GM21737 (cell line): ENCODE results near the gene TIRAP.
"Not testable (repeated sequence)": the region's sequence is repeated elsewhere in the genome, so short reads cannot be mapped to it uniquely, and the experiment has no call there.

Experiments used
- ATAC-seq: cut with Tn5 transposase; IDR thresholded peaks from one replicate; pipeline ENCODE4 v1.9.1; 2021; ENCODE audit warnings: mild to moderate bottlenecking, moderate library complexity; ENCODE audit not compliant: unreplicated experiment

Gene TIRAP

DNA sequence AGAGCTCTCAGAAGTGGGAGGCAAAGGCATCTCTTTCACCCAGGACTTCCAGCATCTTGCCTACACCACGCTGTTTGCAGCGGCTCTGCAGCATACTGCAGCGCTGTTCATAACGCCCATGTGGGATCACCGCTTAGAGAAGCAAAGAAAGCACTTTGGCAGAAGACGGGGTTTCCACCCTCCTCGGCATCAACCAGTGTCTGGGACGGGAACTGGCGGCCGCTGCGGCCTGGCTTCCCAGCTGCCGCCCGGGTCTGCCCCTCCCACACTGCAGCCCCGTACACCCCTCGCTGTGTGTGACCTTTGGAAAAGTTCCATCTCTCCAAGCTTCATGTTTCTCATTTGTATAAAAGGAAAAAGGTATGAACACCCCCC lies 545 bp upstream of the TIRAP start:
- ATAC-seq, result peak; percentile 31

DNA sequence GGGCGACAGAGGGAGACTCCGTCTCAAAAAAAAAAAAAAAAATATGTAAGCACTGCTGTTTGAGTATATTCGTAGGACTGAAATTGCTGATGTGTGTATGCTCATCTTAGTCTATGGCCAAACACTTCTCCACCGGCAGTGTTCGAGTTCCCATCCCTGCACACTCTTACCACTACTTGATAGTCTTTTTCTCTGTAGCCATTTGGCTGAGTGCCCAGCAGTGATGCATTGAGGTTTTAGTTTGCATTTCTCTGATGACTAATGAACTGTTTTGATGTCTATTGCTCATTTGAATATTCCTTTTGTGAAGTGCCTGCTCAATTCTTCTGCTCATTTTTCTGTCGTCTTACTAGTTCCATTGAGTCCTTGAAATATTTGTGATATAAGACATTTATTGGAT lies 1.9 kb downstream of the TIRAP start:
- no peak for ATAC-seq

DNA sequence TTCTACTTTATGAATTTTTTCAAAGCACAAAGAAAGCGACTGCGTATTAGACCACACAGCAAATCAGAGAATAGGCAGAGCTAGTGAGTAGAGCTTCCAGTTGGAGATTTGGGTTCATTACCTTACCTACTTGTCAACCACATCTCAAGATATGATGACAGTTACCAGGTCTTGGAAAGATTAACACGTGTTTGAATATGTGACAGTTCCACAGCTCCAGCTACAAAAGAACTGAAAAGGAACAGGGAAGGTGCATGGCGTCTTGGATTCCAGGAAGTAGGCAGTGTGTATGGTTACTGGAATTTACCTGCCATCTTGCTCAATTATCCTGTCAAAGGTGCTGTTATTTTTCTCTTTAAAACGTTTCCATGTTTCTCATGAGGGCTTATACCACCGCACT lies 5.3 kb downstream of the TIRAP start:
- no peak for ATAC-seq

DNA sequence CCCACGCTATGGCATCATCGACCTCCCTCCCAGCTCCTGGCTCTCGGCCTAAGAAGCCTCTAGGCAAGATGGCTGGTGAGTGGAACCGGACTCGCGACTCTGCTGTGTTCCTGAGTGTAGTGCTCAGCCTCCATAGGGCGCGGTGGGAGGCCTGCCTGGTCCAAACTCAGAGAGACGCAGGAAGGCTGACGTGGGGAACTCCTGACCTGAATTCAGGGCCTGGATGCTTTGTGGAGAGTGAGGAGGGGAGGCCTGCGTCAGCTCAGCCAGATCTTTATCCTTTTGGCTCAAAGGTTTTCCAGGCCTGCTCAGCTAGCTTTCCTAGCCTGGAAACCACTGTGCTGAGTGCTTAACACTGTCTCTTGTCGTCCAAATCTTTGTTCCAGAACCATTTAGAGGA lies 8.0 kb downstream of the TIRAP start:
- no peak for ATAC-seq

DNA sequence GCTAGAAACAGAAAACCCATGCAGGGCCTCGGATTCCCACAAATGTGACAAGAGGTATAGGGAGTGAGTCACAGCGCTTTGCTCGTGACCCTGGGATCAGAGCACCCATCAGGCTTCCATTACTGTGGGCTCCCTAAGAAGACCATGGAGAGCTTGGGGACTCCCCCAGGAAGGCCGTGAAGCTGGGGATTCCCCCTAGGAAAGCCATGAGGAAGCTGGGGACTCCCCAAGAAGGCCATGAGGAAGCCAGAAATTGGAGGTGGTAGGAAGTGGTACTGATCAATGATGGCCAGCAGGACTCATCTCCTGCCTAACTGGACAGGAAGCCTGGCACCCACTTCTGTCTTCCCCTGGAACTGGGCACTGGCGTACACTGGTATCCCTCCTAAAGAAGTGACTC lies 10.8 kb downstream of the TIRAP start:
- no peak for ATAC-seq

DNA sequence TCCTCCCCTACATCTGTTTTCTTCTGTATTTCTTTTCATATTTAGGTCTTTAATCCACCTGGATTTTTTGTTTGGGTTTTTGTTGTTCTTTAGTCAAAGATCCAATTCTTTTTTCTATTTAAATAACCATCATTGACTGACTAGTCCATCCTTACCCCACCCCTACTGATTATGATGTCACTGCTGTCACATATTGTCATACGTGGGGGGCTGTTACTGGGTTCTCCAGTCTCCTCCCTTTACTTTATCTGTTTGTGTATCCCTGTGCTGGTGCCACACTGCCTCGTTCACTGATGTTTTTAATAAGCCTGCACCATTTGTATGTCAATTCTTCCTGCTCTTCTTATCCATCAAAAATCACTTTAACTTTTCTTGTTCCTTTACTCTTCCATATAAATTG lies 14.1 kb downstream of the TIRAP start:
- no peak for ATAC-seq

DNA sequence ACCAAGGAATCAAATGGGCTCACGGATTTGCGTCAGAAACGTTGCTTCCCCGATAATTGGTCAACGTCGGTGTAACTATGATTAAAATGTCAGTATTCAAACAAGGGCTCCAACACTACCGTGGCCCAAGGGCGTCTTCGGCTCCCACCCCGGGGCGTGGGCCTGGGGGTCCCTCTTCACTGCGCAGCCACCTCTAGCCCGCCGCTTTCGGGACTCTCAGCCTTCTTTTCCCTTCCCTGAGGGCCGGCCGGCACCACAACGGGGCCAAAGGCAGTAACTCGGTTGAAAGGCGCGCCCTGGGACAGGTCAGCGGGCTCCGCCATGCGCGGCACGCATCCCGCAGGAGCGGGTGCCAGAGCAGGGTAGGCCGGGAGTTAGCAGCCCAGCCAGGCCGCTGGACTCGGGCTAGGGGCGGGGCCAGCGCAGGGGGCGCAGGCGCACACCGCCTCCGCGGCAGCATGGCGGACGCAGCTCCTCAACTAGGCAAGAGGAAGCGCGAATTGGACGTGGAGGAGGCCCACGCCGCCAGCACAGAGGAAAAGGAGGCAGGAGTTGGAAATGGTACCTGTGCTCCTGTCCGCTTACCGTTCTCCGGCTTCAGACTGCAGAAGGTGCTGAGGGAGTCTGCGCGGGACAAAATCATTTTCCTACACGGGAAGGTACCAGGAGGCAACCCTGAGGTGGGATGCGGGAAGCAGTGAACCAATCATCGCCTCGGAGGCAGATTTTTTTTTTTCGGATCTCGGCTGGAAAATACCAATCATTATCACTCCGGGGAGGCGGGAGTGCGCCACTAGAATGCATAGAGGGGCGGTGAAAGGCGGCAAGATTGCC lies 20.9 kb downstream of the TIRAP start, which contains the start of gene DCPS:
Gene DCPS, plus strand, starts transcription at position 438 of the 834 bp plus-strand sequence. Its CDS starts 21 bp downstream, at position 459.
- peak; percentile 91 for ATAC-seq

DNA sequence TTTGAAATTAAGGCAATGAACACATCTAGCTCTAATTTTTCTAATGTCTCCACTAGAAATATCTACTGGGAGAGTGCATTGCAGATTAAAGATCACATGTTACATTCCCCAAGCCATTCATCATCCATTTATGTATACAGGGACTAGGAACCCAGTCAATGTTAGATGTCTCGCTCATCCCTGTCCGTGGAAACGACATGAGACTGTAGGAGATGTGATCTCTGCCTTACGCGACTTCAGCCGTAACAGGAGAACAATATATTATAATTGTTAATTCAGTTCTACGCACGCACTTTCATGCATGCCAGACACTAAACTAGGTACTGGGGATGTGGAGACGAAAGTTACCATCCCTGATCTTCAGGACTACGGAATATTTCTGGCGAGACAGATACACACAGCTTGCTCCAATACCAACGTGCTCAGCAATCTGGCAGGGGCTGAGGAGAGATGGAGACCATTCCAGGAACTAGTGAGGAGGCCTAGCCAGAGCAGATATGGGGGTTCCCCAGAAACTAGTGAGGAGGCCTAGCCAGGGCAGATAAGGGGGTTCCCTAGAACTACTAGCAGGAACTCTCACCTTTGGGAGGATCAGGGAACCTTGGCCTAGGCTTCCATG lies 21.7 kb downstream of the TIRAP start:
- peak; percentile 27 for ATAC-seq

DNA sequence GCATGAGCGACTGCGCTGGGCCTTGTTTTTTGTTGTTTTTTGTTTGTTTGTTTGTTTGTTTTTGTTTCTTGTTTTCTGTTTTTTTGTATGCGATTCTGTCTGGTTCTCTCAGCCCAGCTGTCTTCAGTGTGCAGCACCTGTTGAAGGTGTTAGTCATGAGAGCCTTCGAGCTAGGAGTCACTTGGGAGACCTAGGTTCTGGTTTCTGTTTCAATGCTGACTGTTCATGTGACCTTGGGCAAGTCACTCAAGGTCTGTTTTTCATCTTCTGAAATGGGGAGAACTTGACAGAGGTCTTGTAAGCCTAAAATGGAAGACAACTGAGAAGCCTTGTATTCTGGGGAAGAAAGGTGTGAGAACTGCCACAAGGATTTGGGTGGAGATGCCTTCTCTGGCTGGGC lies 22.8 kb downstream of the TIRAP start:
- ATAC-seq, result no peak

DNA sequence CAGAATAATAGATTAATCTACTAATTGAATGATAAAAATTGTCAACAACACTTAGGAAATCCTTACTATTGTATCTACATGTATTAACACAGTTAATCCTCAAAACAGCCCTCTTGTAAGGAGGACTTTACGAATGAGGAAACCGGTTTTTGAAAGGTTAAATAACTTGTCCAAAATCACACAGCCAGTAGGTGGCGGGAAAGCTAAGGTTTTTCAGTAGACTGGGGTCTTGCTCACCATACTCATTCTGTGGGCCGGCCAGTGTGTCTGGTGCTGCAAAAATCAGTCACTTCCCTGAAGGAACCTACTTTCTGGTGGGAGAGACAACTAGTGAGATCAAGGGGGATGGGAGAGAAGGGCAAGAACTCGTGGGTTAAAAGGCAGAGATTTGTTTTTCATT lies 24.8 kb downstream of the TIRAP start:
- ATAC-seq, result no peak

DNA sequence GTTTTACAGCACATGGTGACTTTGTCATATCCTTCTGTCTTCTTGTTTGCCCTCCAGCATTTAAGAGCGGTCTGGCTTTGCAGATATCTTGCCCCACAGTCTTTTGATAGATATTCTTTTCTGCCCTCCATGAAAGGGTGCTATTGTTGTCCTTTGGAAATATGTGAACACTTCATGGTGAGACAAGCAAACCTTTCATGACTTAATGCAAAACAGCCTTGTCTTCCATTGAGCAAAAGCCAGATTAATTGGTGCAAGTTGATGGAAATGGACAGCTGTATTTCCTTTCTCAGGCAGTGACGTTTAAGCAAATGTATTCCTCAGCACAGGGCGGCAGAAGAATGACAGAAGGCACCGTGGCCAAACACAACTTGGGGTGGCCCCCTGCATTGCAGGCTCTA lies 25.4 kb downstream of the TIRAP start:
- no peak for ATAC-seq

DNA sequence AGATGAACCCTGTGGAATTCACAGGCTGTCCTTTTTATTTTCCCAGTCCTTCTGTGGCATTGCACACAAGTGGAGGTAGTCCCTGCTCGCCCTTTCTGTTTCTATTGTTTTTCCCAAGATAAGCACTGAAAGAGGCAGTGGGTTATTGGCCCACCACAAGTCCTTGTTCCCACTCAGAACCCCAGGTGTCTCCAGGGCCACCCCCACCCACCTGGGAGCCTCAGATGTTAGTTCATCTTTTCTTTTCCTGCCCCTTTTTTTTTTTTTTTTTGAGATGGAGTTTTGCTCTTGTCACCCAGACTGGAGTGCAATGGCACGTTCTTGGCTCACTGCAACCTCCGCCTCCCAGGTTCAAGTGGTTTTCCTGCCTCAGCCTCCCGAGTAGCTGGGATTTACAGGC lies 25.9 kb downstream of the TIRAP start:
- not testable (repeated sequence) for ATAC-seq

DNA sequence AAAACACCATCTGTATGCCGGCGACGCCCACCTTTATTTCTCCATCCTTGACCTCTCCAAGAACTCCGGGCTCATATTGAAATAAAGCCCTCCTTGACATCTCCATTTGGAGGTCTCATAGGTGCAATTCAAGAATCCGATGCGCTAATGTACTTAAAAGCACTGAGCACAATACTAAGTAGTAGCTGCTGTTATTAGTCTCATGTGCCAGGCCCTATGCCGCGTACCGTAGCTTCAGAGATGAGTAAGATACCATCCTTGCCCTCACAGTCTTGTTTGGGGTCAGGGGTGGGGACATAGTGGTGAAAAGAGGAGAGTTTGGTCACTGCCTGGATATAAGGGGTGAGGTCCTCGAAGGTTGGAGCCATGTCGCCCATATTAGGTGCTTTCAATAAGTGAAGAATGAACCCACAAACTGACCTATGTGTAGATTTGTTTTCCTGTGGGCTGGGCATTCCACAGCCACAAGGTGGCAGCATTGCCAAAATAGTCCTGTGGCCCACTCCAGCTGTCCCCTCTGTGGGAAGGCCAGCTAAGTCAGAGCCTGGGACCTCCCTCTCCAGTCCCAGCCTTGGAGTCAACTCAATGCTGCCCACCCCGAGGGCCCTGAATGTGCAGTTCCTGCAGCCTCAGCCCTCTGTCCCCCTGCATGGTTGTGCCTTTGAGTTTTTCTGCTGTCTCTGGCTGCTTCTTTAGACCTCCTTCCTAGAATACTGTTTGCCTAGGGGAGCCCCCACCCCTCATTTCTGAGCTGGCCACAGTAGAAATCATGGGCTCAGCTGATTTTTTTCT lies 27.5 kb downstream of the TIRAP start:
- no peak for ATAC-seq

DNA sequence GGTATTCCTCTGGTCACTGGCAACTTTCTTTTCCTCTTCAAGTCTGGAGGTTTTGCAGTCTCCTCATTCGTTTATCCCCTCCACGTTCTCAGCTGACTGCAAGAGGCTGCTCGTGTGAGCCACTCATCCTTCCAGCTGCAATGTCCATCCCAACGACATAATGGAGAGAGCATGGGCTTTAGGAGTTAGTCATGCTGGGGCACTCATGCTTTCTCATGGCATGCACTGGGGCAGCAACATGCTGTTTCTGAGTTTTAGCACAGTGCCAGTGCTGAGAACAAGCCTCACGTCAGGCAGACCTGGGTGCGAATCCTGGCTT lies 28.1 kb downstream of the TIRAP start:
- no peak for ATAC-seq

DNA sequence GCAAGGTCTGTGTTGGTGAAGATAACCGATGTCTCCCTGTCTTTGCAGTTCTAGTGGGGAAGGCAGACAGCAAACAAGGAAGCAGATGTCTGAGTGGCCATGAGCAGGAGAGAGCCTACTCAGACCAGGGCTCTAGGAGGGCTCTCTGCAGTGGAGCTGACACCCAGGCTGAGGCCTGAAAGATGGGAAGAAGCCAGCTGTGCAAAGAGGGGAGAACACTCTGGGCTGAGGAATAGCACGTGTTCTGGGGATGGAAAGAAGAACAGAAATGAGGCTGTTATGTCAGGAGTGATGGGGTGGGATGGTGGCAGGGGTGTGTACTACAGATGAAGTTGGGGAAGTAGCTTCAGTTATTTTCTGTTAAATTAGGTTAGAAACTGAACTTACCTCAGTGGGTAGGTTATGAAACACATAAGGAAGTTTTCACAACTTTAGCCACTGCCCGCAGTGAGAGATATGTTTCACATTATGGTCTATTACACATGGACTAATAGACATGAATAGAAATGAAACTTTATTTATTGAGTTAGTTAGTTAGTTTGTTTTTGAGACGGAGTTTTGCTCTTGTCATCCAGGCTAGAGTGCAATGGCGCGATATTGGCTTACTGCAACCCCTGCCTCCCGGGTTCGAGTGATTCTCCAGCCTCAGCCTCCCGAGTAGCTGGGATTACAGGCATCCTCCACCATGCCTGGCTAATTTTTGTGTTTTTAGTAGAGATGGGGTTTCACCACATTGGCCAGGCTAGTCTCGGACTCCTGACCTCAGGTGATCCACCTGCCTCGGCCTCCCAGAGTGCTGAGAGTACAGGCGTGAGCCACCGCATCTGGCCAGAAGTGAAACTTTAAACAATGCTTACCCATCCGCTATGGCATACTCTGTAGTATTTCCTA lies 28.8 kb downstream of the TIRAP start:
- ATAC-seq, result peak; percentile 72

DNA sequence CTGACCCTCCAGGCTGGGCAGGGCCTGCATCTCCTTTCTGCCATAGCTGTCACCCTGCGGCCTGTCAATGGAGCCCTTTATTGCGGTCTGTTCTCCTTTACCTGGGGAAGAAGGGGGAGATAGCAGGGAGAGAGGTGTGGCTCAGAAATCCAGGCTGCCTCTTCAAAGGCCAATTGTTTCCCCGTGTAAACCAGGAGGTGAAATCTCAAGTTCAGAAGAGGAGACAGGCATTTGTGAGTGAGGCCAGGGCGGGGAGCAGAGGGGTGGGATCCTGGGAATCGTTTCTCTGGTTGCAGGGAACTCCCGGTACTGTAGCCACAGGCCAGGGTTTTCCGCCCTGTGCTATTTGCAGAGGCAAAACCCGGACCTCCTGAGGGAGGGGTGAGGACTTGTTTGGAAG lies 30.1 kb downstream of the TIRAP start:
- no peak for ATAC-seq

DNA sequence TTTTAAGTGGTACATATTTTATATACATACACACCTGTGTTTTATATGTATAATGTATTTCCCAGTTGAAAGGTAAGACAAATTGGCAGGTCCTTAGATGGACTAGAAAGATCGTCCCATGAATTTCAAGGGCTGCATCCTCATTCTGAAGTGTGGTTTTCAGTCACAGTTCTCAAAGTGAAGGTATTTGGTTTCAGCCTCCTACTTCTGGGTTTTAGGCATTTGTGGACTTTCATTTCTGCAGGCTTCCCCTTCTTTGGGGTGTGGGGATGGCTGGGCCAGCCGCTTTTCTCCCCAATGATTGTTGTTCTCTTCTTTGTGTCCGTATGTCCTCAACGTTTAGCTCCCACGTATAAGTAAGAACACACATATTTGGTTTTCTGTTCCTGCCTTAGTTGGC lies 30.9 kb downstream of the TIRAP start:
- ATAC-seq, result no peak

DNA sequence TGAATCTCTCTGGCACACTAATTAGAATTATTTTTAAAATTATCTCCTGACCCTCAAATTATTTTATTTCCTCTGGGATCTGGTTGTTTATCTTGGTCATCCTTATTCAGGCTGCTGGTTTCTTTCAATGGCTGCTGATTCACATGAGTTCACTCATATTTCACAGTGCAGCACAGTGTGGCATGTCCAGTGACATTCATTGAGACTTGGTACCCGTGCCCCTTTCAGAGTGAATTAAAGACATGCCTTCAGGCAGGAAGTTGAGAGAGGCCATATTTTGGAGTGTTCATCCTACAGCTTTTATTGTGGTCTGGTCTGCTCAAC lies 34.5 kb downstream of the TIRAP start:
- ATAC-seq, result no peak

DNA sequence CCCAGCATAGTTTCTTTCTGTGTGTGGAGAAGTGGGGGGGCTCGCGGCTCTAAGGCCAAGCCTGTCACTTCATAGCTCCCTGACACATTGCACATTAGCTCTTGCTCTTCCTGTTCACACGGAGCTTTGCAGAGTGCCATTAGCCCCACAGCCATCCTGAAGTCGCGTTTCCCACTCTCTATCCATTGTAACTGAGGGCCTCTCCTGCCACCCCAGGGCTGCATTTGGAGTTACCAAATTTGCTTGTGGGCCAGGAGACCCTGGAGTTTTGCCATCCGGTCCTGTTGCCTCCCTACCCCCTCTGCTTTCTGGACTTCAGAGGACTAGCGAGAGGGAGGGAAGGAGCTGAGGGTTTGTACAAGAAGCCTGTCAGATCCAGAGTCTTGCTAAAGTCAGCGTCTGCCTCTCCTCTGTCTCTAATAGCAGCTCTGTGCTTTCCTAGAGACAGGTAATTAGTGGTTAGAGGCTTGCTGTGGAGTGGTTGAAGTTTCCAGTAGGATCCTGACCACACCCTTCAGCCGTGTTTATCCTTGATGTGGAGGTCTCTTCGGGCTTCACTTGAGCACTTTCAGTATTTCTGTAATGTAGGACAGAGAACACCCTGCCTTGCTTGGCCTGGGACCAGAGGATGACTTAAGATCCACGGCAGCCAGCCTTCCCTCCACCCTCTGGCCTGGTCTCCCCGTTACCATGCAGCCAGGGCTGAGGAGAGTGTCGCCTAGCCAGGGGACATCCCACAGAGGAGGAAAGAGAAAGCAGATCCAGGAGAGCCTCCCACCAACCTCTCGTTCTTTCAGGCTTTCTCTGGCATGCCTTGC lies 35.1 kb downstream of the TIRAP start:
- ATAC-seq, result peak; percentile 40
